KMS-11 (cell line): ENCODE results near the gene TMPRSS6.

Experiments used
- H2AFZ ChIP-seq: fragments of 200-600 bp; sonication (generic); 2 replicates; pipeline ENCODE4 v1.6.1; 2016; ENCODE audit warnings: antibody characterized with exemption, mixed run types, low read depth
- H3K27ac ChIP-seq: fragments of 200-600 bp; sonication (generic); 2 replicates; pipeline ENCODE4 v1.6.1; 2016; ENCODE audit warnings: mild to moderate bottlenecking, mixed run types
- H3K27me3 ChIP-seq: fragments of 200-600 bp; sonication (generic); 2 replicates; pipeline ENCODE4 v1.6.1; 2017; ENCODE audit warnings: mild to moderate bottlenecking, low read depth, mixed run types, moderate library complexity; ENCODE audit not compliant: insufficient read depth
- H3K36me3 ChIP-seq: fragments of 200-600 bp; sonication (generic); 2 replicates; pipeline ENCODE4 v1.6.1; 2017; ENCODE audit warnings: mild to moderate bottlenecking, mixed run types; ENCODE audit not compliant: insufficient read depth
- H3K4me1 ChIP-seq: fragments of 200-600 bp; sonication (generic); 2 replicates; pipeline ENCODE4 v1.6.1; 2016; ENCODE audit warnings: mild to moderate bottlenecking, low read depth, mixed run types; ENCODE audit not compliant: poor library complexity, severe bottlenecking
- H3K4me2 ChIP-seq: fragments of 200-600 bp; sonication (generic); 2 replicates; pipeline ENCODE4 v1.7.0; 2016; ENCODE audit warnings: mild to moderate bottlenecking, mixed run types
- H3K4me3 ChIP-seq: fragments of 200-600 bp; sonication (generic); IDR thresholded peaks from 2 replicates; pipeline ENCODE4 v1.6.1; 2017; ENCODE audit warnings: low read depth, low read length, mixed read lengths; ENCODE audit not compliant: insufficient read depth
- H3K79me2 ChIP-seq: fragments of 200-600 bp; sonication (generic); 2 replicates; pipeline ENCODE4 v1.6.1; 2016; ENCODE audit warnings: low read depth, mixed run types; ENCODE audit not compliant: insufficient read depth
- H3K9ac ChIP-seq: fragments of 200-600 bp; sonication (generic); 2 replicates; pipeline ENCODE4 v1.6.1; 2016; ENCODE audit warnings: mild to moderate bottlenecking, mixed run types
- H4K20me1 ChIP-seq: fragments of 200-600 bp; sonication (generic); 2 replicates; pipeline ENCODE4 v1.6.1; 2016; ENCODE audit warnings: mild to moderate bottlenecking, mixed run types; ENCODE audit not compliant: insufficient read depth
- TF ChIP-seq, protein P1 (sequence below): fragments of 200-600 bp; sonication (generic); conservative IDR thresholded peaks from 2 replicates; pipeline ENCODE4 v1.6.1; 2017; ENCODE audit warnings: low read depth, mild to moderate bottlenecking, antibody characterized with exemption, low read length, moderate library complexity, mixed read lengths

TMPRSS6 gene

DNA sequence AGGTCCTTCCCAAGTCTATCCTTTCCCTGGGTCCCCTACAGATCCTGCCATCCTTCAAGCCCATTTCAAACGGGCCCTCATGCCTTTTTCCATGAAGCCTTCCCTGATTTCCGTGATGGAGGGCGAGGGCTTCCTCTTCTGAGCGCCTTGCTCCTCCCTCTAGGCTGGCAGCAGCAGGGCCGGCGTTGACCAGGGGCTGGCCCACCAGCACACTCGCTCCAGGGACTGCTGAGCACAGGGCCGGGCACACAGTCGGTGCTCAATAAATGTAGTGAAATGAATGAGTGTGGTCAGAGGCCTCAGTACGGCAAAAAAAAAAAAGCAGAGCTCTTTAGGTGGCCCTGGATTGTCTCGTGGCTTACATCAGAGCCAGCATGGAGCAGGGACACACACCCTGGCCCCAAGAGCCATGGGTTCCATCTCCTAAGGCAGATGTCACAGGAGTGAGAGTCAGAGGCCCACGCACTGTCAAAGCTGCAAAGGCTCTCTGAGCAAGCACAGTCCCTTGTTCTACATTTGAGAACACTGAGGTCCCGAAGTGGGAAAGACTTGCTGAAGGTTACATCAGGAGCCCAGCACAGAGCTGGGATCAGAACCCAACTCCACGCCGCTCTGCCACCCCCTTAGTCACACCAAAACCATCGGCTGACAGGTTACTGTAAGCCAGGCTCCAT lies 37.1 kb upstream of the TMPRSS6 start:
- Histone ChIP-seq H3K36me3 (no peaks in the 10 kb centered on the region), H3K27me3 (no peaks in the 10 kb centered on the region), H3K4me3 (no peak overlapping the region), H3K9ac (no peak overlapping the region), H3K4me2 (no peak overlapping the region), H3K79me2 (no peaks in the 10 kb centered on the region), H4K20me1 (no peaks in the 10 kb centered on the region), H3K4me1 (no peaks in the 10 kb centered on the region), H3K27ac (no peak overlapping the region), H2AFZ (no peak overlapping the region)
- TF ChIP-seq, protein P1, sequence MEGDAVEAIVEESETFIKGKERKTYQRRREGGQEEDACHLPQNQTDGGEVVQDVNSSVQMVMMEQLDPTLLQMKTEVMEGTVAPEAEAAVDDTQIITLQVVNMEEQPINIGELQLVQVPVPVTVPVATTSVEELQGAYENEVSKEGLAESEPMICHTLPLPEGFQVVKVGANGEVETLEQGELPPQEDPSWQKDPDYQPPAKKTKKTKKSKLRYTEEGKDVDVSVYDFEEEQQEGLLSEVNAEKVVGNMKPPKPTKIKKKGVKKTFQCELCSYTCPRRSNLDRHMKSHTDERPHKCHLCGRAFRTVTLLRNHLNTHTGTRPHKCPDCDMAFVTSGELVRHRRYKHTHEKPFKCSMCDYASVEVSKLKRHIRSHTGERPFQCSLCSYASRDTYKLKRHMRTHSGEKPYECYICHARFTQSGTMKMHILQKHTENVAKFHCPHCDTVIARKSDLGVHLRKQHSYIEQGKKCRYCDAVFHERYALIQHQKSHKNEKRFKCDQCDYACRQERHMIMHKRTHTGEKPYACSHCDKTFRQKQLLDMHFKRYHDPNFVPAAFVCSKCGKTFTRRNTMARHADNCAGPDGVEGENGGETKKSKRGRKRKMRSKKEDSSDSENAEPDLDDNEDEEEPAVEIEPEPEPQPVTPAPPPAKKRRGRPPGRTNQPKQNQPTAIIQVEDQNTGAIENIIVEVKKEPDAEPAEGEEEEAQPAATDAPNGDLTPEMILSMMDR = no peak

DNA sequence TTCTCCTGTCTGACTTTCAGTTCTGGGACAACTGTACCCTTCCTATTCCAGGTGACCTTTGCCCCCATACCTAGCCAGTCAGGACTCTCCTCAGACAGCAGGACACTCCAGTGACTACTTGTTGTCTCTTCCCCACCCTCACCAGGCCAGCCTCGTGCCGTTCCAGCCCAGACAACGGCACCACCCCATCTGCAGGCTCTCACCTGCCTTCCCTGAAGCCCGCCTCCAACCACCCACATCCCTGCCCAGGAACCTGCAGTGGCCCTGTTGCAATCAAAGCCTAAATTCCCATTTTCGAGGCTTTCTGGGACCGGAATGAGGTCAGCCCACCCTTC lies 36.5 kb upstream of the TMPRSS6 start:
- Histone ChIP-seq H3K27ac (no peak overlapping the region), H3K9ac (no peak overlapping the region), H3K27me3 (no peaks in the 10 kb centered on the region), H3K4me1 (no peaks in the 10 kb centered on the region), H2AFZ (no peak overlapping the region), H3K79me2 (no peaks in the 10 kb centered on the region), H3K36me3 (no peaks in the 10 kb centered on the region), H4K20me1 (no peaks in the 10 kb centered on the region), H3K4me3 (no peak overlapping the region), H3K4me2 (no peak overlapping the region)
- TF ChIP-seq, protein P1 = no peak

DNA sequence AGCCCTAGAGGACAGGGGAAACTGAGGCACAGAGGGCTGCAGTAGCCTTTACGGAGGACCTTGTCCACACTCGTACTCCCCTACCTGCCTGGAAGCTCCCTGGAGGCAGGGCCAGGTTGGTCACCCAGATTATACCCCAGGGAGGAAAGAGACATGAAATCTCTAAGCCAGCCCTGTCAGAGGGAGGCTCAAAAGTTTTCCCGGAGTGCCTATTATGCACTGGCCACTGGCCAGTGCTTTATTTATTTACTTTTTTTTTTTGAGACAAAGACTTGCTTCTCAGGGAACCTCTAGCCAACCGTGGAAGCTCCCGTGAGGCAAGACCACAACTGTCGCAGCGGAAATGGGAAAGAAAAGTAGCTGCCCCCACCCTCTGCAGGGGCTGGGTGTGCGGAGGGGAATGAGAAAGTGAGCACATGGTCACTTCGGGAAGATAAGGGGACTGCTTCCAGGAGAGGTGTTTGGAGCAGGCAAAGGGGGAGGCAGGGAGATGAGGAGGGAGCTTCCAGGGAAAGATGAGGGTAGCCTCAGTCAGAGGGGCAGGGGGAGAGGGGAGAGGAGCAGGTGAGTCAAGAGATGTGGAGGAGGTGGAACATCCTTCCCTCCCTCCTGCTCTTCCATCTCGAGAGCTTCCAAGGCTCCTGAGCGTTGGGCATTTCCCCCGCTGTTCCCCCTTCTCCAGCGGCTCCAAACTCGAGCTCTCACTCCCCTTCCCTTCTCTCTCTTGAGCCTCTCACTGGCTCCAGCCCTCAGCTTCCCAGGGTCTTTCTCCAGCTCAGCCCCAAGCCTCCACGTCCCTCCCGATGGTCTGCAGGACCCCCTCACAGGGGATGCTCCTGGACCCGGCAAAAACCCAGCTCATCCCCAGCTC lies 35.9 kb upstream of the TMPRSS6 start:
- Histone ChIP-seq H3K4me1 (no peaks in the 10 kb centered on the region), H4K20me1 (no peaks in the 10 kb centered on the region), H3K4me2 (no peak overlapping the region), H3K79me2 (no peaks in the 10 kb centered on the region), H3K27me3 (no peaks in the 10 kb centered on the region), H3K36me3 (no peaks in the 10 kb centered on the region), H3K9ac (no peak overlapping the region), H2AFZ (no peak overlapping the region), H3K27ac (no peak overlapping the region), H3K4me3 (no peak overlapping the region)
- TF ChIP-seq, protein P1 = no peak

DNA sequence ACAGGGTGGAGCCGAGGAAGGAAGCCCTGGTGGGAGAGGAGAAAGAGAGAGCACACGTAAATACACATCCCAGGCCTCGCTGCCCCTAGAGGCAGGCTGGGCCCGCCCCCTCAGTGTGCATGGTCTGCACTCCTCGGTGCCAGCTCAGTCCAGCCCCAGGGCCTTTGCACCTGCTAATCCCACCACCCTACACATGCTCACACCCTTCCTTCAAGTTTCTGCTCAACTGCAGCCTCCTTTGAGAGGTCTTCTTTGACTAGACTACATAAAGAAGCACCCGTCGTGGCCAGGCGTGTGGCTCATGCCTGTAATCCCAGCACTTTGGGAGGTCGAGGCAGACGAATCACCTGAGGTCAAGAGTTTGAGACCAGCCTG lies 34.7 kb upstream of the TMPRSS6 start:
- TF ChIP-seq, protein P1 = no peak
- no peak overlapping the region for H3K27ac ChIP-seq
- H3K36me3 ChIP-seq = no peaks in the 10 kb centered on the region
- H3K9ac ChIP-seq = no peak overlapping the region
- no peaks in the 10 kb centered on the region for H3K27me3 ChIP-seq
- H3K4me3 ChIP-seq = no peak overlapping the region
- H3K79me2 ChIP-seq = no peaks in the 10 kb centered on the region
- H2AFZ ChIP-seq = no peak overlapping the region
- no peaks in the 10 kb centered on the region for H4K20me1 ChIP-seq
- no peaks in the 10 kb centered on the region for H3K4me1 ChIP-seq
- no peak overlapping the region for H3K4me2 ChIP-seq
